ENCODE results near the gene STS.

The STS gene, protein sequence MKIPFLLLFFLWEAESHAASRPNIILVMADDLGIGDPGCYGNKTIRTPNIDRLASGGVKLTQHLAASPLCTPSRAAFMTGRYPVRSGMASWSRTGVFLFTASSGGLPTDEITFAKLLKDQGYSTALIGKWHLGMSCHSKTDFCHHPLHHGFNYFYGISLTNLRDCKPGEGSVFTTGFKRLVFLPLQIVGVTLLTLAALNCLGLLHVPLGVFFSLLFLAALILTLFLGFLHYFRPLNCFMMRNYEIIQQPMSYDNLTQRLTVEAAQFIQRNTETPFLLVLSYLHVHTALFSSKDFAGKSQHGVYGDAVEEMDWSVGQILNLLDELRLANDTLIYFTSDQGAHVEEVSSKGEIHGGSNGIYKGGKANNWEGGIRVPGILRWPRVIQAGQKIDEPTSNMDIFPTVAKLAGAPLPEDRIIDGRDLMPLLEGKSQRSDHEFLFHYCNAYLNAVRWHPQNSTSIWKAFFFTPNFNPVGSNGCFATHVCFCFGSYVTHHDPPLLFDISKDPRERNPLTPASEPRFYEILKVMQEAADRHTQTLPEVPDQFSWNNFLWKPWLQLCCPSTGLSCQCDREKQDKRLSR

GRCh38 chrX:7147413-7147977, at the start of gene STS:
Gene STS (plus strand): TSS chrX:7147712. CDS start chrX:7253200, 105,488 bp downstream.
- DNase-seq (ENCODE audit: low read depth), result no peak

DNA sequence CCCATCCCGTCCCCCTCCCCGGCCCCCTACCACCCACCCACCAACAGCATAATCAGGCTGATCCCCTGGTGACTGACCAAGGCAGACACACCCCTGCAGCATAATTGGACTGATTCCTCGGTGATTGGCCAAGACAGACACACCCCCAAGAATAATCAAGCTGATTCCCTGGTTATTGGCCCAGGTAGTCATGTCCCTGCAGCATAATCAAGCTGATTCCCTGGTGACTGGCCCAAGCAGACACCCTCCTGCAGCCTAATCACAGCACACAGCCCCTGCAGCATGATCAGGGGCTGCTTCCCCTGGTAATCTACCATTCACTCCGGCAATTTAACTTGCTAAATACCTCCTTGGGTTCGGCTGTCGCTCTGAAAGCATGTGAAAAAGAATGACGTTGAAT, 47.5 kb upstream of the STS start:
- no peak for DNase-seq (ENCODE audit: low read depth)

DNA sequence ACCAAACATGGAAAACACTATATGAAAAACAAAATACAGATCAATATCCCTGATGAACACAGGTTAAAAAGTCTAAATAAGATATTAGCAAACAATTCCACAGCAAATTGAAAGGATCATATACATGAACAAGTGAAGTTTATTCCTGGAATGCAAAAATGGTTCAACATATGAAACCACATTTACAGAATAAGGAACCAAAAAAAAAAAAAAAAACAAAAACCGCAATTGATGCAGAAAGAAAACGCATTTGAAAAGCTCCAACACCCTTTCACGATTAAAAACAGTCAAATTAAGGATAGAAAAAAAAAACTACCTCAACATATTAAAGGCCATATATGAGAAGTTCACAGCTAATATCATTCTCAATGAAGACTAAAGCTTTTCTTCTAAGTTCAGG, 45.4 kb upstream of the STS start:
- DNase-seq (ENCODE audit: low read depth), result no peak

DNA sequence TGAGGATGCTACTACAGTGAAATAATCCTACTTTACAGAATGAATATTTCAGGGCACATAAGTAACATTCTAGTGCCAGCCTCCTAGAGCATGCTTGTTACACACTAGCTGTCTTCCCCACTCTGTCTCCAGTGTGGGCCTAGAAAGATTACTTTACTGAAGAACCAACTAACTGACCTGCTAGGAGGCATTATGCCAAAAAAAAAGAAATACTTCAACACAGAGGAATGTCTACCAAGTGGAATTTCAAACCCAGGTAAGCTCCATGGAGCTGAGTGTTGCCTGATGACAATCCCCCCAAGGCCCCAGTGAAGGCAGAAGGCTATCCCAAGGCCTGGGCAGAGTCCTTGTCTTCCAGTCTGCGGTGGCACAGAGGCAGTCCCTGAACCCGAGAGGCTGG, 40.9 kb upstream of the STS start:
- no peak for DNase-seq (ENCODE audit: low read depth)

- no peak for DNase-seq (ENCODE audit: low read depth)
Observed at GRCh38 chrX:7108030-7108429, 39.5 kb upstream of the STS start.

DNA sequence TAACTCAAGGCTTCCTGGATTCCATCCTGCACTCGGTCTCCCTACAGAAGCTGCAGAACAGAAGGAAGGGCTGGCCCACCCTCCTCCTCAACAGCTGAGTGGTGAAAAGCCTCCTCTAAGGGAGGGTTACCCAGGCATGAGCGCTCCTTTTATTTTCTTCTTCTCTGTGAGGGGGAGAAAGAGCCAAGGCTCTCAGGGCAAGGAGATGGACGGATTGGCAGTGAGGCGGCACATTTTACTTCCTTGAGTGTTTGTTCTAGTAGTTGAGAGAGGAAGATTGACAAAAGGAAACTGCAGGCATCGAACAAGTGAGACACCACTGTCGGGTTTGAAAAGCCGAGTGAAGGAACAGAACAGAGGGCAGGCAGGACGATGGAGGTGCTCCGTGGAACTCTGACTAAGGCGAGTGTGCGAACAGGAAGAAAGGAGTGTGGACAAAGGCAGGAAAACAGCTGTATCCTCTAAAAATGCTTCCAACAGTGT, 38.4 kb upstream of the STS start:
- no peak for DNase-seq (ENCODE audit: low read depth)

GRCh38 chrX:7109838-7110793, 37.4 kb upstream of the STS start:
- DNase-seq (ENCODE audit: low read depth), result no peak

GRCh38 chrX:7110821-7111276, 36.7 kb upstream of the STS start:
- no peak for DNase-seq (ENCODE audit: low read depth)

- DNase-seq (ENCODE audit: low read depth), result no peak
Observed at GRCh38 chrX:7111518-7111917, 36.0 kb upstream of the STS start.

- no peak for DNase-seq (ENCODE audit: low read depth)
Observed at GRCh38 chrX:7112071-7112470, 35.4 kb upstream of the STS start.

DNA sequence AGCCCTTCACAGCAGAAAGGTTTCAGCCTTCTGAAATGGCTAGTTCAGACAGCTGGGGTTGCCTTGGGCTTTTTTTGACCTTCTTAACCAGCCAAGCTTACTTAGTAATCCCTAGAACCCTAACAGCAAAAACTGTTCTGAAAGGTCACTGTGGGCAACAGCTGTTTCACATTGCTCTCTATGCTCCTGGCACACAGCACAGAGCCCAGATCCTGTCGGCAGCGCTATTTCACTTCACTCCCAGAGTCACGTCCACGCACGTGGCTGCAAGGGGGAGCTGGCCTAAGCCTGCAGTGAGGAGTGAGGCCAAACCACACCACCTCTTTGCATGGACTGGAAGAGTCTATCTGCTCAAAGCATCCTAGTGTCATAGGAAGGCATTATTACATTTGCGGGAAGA, 32.0 kb upstream of the STS start:
- DNase-seq (ENCODE audit: low read depth), result no peak

GRCh38 chrX:7116081-7116480, 31.4 kb upstream of the STS start:
- no peak for DNase-seq (ENCODE audit: low read depth)

GRCh38 chrX:7117587-7117986, 29.9 kb upstream of the STS start:
- DNase-seq (ENCODE audit: low read depth), result no peak

- DNase-seq (ENCODE audit: low read depth), result no peak
Observed at GRCh38 chrX:7119950-7120877, 27.3 kb upstream of the STS start.

DNA sequence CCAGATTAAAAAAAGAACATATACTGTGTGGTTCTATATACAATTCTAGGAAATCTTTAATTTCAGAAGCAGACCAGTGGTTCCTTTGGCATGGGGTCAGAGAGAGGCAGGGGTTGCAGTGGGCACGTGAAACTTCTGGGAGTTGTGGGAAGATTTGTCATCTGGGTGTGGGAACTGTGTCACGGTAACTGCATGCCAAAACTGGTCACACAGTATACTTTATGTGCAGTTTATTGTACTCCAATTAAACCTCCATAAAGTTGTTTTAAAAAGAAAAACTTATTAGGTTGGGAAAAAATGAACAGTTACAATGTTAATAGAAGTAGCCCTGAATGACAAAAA, 26.7 kb upstream of the STS start:
- DNase-seq (ENCODE audit: low read depth), result no peak

DNA sequence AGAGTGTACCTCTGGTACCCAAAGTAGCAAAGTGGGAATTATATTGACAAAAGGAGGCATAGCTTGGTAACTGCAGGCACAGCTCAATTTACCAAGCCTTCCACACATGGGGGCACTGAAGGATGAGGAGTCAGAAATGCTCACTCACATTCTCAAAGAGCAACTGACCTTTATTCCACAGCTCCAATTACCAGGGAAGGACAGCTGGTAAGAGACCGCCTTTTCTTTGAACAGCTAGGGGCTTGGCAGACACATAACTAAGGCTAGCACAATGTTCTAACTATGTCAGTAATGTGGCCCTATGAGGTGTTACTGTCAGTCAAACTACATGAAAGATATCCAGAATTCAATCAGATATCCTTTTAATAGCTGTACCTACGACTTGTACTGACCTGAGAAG, 20.5 kb upstream of the STS start:
- no peak for DNase-seq (ENCODE audit: low read depth)

- DNase-seq (ENCODE audit: low read depth), result no peak
Observed at GRCh38 chrX:7131621-7132020, 15.9 kb upstream of the STS start.

GRCh38 chrX:7132335-7133049, 15.0 kb upstream of the STS start:
- DNase-seq (ENCODE audit: low read depth), result no peak

DNA sequence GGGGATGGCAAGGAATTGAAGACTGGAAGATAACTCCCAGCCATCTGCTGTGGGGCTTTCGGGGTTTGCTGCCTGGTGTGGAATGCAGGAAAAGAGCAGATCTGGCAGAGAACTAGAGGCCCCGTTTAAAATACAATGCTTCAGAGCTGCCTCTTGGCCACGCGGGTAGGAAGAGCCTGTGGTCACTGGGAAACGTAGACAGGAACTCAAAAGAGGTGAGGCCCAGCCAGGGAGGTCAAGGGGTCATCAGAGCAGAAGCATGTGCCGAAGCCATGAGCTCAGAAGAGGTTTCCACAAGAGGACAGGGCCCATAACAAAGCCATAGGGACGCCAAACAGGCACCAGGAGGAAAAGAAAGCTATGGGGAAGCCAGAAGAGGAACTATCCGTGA, 14.5 kb upstream of the STS start:
- no peak for DNase-seq (ENCODE audit: low read depth)

DNA sequence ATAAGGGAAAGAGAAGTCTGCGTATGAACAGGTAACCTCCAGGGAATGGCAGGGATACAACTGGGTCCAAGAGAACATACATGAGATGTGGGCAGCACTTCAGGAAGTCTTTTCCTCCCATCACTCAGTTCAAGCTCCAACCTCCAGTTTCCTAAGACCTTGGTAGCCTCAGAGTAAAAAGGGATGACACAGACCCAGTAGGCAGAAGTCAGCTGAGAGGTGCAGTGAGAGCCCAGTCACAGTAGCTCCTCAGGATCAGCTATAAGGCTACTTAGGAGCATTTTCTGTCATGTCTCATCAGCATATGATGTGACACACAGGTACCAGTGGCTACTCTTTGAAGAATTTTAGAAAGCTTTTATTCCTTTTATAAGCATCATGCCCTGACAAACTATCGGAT, 12.5 kb upstream of the STS start:
- DNase-seq (ENCODE audit: low read depth), result no peak

Measured in activated T-cell treated with anti-CD3 and anti-CD28 coated beads for 48 hours (primary cell).